OCI-LY7 (cell line): ENCODE results near the gene CYP2W1. TPM values are rescaled to one million over a fixed set of nuclear protein-coding genes. Genes with fewer than 3 reads are reported as not detected.
A peak's percentile ranks its signal among the peaks of the same experiment; 100 is the strongest.

Experiments
- BruUV-seq: library from RNA; stranded (reverse); fragments of 400-500 nt; replicated peaks from 2 replicates; lab custom pipeline; 2021; lab: Mats Ljungman, UMichigan
- CTCF ChIA-PET: fragments of 300-600 bp; sonication (Branson Sonifier 250); formaldehyde crosslinking; loops from one replicate; lab custom pipeline; 2022; ENCODE audit warnings: antibody characterized with exemption; ENCODE audit not compliant: unreplicated experiment; lab: Charles Lee
- POLR2A ChIA-PET: fragments of 300-600 bp; sonication (Branson Sonifier 250); formaldehyde crosslinking; loops from one replicate; lab custom pipeline; 2022; ENCODE audit warnings: antibody characterized with exemption; lab: Charles Lee
- DNase-seq: peaks from one replicate; pipeline ENCODE4 v3.0.0-alpha.2; 2015; ENCODE audit warnings: low spot score
- H2AFZ ChIP-seq: fragments of 200-600 bp; sonication (generic), shearing (Covaris generic); 2 replicates; pipeline ENCODE4 v1.6.1; 2014; ENCODE audit warnings: mild to moderate bottlenecking, antibody characterized with exemption, low read length, moderate library complexity
- H3K27ac ChIP-seq: fragments of 200-600 bp; sonication (generic); 2 replicates; pipeline ENCODE4 v1.5.1; 2014; ENCODE audit warnings: mixed run types, low read depth, mild to moderate bottlenecking, moderate library complexity, low read length, inconsistent platforms; ENCODE audit not compliant: poor library complexity, severe bottlenecking
- H3K36me3 ChIP-seq: fragments of 200-600 bp; sonication (generic); 2 replicates; pipeline ENCODE4 v1.6.1; 2014; ENCODE audit warnings: mild to moderate bottlenecking, antibody characterized with exemption, low read length, moderate library complexity, mixed read lengths; ENCODE audit not compliant: insufficient read depth
- H3K4me1 ChIP-seq: fragments of 200-600 bp; sonication (generic); 2 replicates; pipeline ENCODE4 v1.5.1; 2014; ENCODE audit warnings: mild to moderate bottlenecking, low read length; ENCODE audit not compliant: insufficient read depth, poor library complexity, severe bottlenecking
- H3K4me2 ChIP-seq: fragments of 200-600 bp; sonication (generic); 2 replicates; pipeline ENCODE4 v1.6.1; 2014; ENCODE audit warnings: mild to moderate bottlenecking, low read length
- H3K4me3 ChIP-seq: fragments of 200-600 bp; sonication (generic); 2 replicates; pipeline ENCODE4 v1.5.1; 2014; ENCODE audit warnings: mild to moderate bottlenecking, low read depth, low read length; ENCODE audit not compliant: poor library complexity, severe bottlenecking
- H3K79me2 ChIP-seq: fragments of 200-600 bp; sonication (generic); 2 replicates; pipeline ENCODE4 v1.6.1; 2016; ENCODE audit warnings: low read depth, mild to moderate bottlenecking, low read length, moderate library complexity, mixed read lengths; ENCODE audit not compliant: insufficient read depth
- H3K9me2 ChIP-seq: fragments of 200-600 bp; sonication (generic); 2 replicates; pipeline ENCODE4 v1.6.1; 2016; ENCODE audit warnings: mild to moderate bottlenecking, low read length, mixed read lengths; ENCODE audit not compliant: insufficient read depth
- H3K9me3 ChIP-seq: fragments of 200-600 bp; sonication (generic); 2 replicates; pipeline ENCODE4 v1.6.1; 2014; ENCODE audit warnings: mild to moderate bottlenecking, mixed run types, low read length, mixed read lengths
- H4K20me1 ChIP-seq: fragments of 200-600 bp; sonication (generic); 2 replicates; pipeline ENCODE4 v1.6.1; 2014; ENCODE audit warnings: mild to moderate bottlenecking, antibody characterized with exemption, low read length, moderate library complexity, mixed read lengths; ENCODE audit not compliant: insufficient read depth
- CTCF ChIP-seq: fragments of 200-600 bp; sonication (generic); conservative IDR thresholded peaks from 2 replicates; pipeline ENCODE4 v1.5.1; 2014; ENCODE audit warnings: mild to moderate bottlenecking, antibody characterized with exemption, low read length, moderate library complexity, mixed read lengths
- EZH2phosphoT487 ChIP-seq: fragments of 200-600 bp; sonication (generic); IDR thresholded peaks from 2 replicates; pipeline ENCODE4 v1.6.1; 2018; ENCODE audit warnings: low read depth, borderline replicate concordance, mild to moderate bottlenecking, mixed run types, antibody characterized with exemption, low read length, moderate library complexity, mixed read lengths
- intact Hi-C: fragments of 100-400 bp; cut with micrococcal nuclease; formaldehyde crosslinking; loops from one replicate; pipeline ENCODE4 v1.10.0; 2022; ENCODE audit not compliant: unreplicated experiment
- total RNA-seq, 2 experiments: library from RNA; depleted of rRNA in 1 of 2; stranded (reverse); fragments of >200 nt in 1 of 2; shearing (Covaris generic) in 1 of 2; gene quantifications; 2 replicates each; pipeline ENCODE4 v1.2.3, GENCODE V29; 2014 to 2022

CYP2W1 gene
- total RNA-seq, 2 experiments from 2014 or later = 1.3 TPM; not detected in 1

- Histone ChIP-seq H3K4me1 (peaks cover 61% of the 10 kb centered on the region), H3K9me2 (no peaks in the 10 kb centered on the region), H3K9me3 (no peaks in the 10 kb centered on the region), H3K4me3 (peak overlapping the region; percentile 85), H3K27ac (peak overlapping the region; percentile 95), H3K4me2 (peak overlapping the region; percentile 96), H2AFZ (peak overlapping the region; percentile 51; the same call in 1 of the 2 replicates), H3K79me2 (peaks cover 25% of the 10 kb centered on the region; the same call in 1 of the 2 replicates), H3K36me3 (peaks cover 21% of the 10 kb centered on the region; the same call in 1 of the 2 replicates), H4K20me1 (no peaks in the 10 kb centered on the region)
- peak; percentile 62 for DNase-seq
- intact Hi-C loops = loop anchor here (5.0 kb wide), 2 partner anchors 123 to 478 kb away; no protein-coding TSS in a partner anchor
- CTCF ChIA-PET = no interaction called here
- TSS peak; percentile 57 for BruUV-seq
- TF ChIP-seq CTCF (no peak), EZH2phosphoT487 (no peak)
- POLR2A ChIA-PET = no interaction called here
Measured at GRCh38 chr7:1028775-1029636, 46.0 kb downstream of the CYP2W1 start.

GRCh38 chr7:1029637-1030443 lies 46.9 kb downstream of the CYP2W1 start:
- Histone ChIP-seq H3K79me2 (peaks cover 25% of the 10 kb centered on the region; the same call in 1 of the 2 replicates), H3K9me2 (no peaks in the 10 kb centered on the region), H3K4me2 (peak overlapping the region; percentile 96), H3K4me1 (peaks cover 53% of the 10 kb centered on the region), H3K27ac (peak overlapping the region; percentile 95), H3K9me3 (no peaks in the 10 kb centered on the region), H2AFZ (no peak overlapping the region), H3K36me3 (peaks cover 21% of the 10 kb centered on the region), H3K4me3 (peak overlapping the region; percentile 85), H4K20me1 (no peaks in the 10 kb centered on the region)
- TF ChIP-seq CTCF = no peak
- no peak for TF ChIP-seq EZH2phosphoT487
- ChIA-PET CTCF (no interaction called here), POLR2A (no interaction called here)
- no TSS peak for BruUV-seq
- intact Hi-C loops = loop anchor here (5.0 kb wide), 2 partner anchors 122 to 477 kb away; no protein-coding TSS in a partner anchor
- DNase-seq = no peak
